Breast epithelium (tissue), 4 donors: ENCODE measurements around the gene DNAH8. TPM values are rescaled to one million over a fixed set of nuclear protein-coding genes. Genes with fewer than 3 reads are reported as not detected.

ENCODE experiments used
- DNase-seq, 2 donors: peaks; one replicate each; pipeline ENCODE4 v3.0.0-alpha.2; 2019; ENCODE audit warnings: low spot score in 2 of 2
- H3K27ac ChIP-seq, 2 donors: fragments of 200-600 bp; sonication (generic) in 1 of 2; one replicate each; pipeline ENCODE4 v1.5.1; 2016 to 2019; ENCODE audit warnings: mild to moderate bottlenecking in 1 of 2
- H3K27me3 ChIP-seq, 2 donors: fragments of 200-600 bp; sonication (generic) in 1 of 2; one replicate each; pipeline versions ENCODE4 v1.5.1 to v1.6.0; 2017 to 2019; ENCODE audit warnings: control low read depth in 1 of 2, mild to moderate bottlenecking in 1 of 2
- H3K36me3 ChIP-seq: fragments of 200-600 bp; one replicate; pipeline ENCODE4 v1.5.1; 2019
- H3K4me1 ChIP-seq, 2 donors: fragments of 200-600 bp; sonication (generic); one replicate each; pipeline ENCODE4 v1.5.1; 2016 to 2019; ENCODE audit warnings: control low read depth in 1 of 2
- H3K4me3 ChIP-seq, 3 donors: fragments of 200-600 bp; sonication (generic); 1 replicate in 2 of 3; 2 replicates in 1 of 3; pipeline ENCODE4 v1.5.1; 2016 to 2019; ENCODE audit warnings: mild to moderate bottlenecking in 3 of 3, moderate library complexity in 2 of 3
- H3K9me3 ChIP-seq, 2 donors: fragments of 200-600 bp; sonication (generic) in 1 of 2; one replicate each; pipeline ENCODE4 v1.5.1; 2016 to 2019; ENCODE audit warnings: control low read depth in 1 of 2
- CTCF ChIP-seq, 3 donors: fragments of 450-650 bp; IDR thresholded peaks; one replicate each; pipeline ENCODE4 v1.5.1; 2016 to 2017; ENCODE audit warnings: antibody characterized with exemption in 3 of 3, mild to moderate bottlenecking in 3 of 3, moderate library complexity in 3 of 3
- POLR2A ChIP-seq: fragments of 450-650 bp; IDR thresholded peaks from one replicate; pipeline ENCODE4 v1.6.1; 2016; ENCODE audit warnings: antibody characterized with exemption, mild to moderate bottlenecking, moderate library complexity
- POLR2AphosphoS5 ChIP-seq, 3 donors: sonication (generic); formaldehyde crosslinking; IDR thresholded peaks; one replicate each; pipeline ENCODE4 v1.6.1; 2017; ENCODE audit warnings: antibody characterized with exemption in 3 of 3
- intact Hi-C: fragments of 100-400 bp; cut with DNase I; formaldehyde crosslinking; loops from one replicate; pipeline ENCODE4 v1.15.1; 2023; ENCODE audit warnings: low total_unique reads
- total RNA-seq, 3 donors: library from RNA; depleted of rRNA; stranded (reverse); fragments of >200 nt; gene quantifications; one replicate each; pipeline ENCODE4 v1.1.0, GENCODE V29; 2016

Gene DNAH8
- total RNA-seq, 3 donors from 2014 or later: under 0.01 TPM; not detected in 1

GRCh38 chr6:39053016-39053624, 338.0 kb downstream of the DNAH8 start:
- TF ChIP-seq CTCF (IDR thresholded peaks at IDR 0.05): no peak
- no peak for TF ChIP-seq POLR2A
- no peak for TF ChIP-seq POLR2AphosphoS5 (IDR thresholded peaks at IDR 0.05)
- Histone ChIP-seq H3K36me3 (no peaks in the 10 kb centered on the region), H3K4me3 (no peak overlapping the region), H3K9me3 (no peaks in the 10 kb centered on the region), H3K4me1 (no peaks in the 10 kb centered on the region), H3K27ac (no peak overlapping the region), H3K27me3 (peaks cover 0 to 18% of the 10 kb centered on the region in 2 donors)
- intact Hi-C loops: no loop called here
- DNase-seq: no peak

DNA sequence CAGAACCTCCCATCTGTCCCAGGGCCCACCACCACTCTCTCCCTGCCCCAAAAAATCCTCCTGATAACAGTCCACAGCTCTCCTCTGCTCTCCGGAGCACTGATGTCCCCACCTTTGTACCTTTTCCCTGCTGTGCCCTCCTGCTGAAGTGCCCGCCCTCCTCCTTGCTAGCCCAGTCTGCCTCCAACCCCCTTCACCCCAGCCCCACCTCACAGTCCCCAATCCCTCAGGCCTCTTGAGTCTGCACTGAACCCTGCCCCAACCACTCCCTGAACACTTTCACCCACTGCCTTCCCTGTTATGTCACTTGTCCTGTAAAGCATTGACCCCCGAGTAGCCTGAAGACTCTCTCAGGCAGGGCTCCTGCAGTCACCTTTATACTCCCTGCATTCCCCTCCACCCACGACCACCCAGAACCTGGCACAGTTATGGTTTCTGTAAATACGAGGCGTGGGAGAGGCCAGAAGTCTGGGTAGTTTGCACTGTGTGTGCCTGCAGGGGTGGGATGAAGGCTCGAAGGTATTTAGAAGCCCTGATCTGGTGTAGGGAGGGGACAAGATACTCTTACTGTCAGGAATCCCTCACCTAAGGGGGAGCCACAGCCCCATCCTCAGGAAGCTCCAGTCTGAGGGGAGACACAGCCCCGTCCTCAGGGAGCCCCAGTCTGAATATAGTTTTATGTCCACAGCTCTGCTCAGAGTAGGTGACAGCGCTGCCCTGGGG, 338.9 kb downstream of the DNAH8 start:
- Histone ChIP-seq H3K9me3 (no peaks in the 10 kb centered on the region), H3K4me1 (no peaks in the 10 kb centered on the region), H3K36me3 (no peaks in the 10 kb centered on the region), H3K27ac (no peak overlapping the region), H3K27me3 (peaks cover 0 to 9% of the 10 kb centered on the region in 2 donors), H3K4me3 (no peak overlapping the region)
- DNase-seq: no peak
- TF ChIP-seq CTCF (IDR thresholded peaks at IDR 0.05) (no peak), POLR2AphosphoS5 (IDR thresholded peaks at IDR 0.05) (no peak), POLR2A (no peak)
- intact Hi-C loops: no loop called here

DNA sequence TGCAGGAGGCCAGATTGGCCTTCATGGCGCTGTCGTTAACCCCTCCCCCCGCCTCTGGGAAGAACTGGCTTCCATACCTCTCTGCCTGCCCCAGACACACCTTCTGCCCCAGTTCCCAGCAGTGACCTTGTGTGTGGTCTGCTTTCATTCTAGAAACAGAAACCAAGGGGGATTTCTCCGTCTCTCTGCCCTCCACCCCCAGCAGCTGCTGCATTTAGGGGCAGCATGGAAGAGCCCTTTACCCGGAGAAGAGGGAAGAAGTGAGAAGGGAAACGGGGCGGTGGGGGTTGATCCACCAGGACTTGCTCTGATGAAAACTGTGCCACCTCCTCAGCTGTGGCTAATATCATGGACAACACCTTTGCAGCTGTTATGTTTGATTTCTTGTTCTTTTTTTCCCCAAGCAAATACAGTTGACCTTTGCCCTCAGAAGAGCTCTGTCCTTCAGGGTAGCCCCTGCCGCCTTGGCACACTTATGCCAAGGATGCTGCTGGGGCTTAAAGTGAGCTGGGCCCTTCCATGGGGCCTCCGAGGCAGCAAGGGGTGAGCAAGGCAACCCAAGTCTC, 339.5 kb downstream of the DNAH8 start:
- Histone ChIP-seq H3K36me3 (no peaks in the 10 kb centered on the region), H3K4me3 (no peak overlapping the region), H3K27ac (no peak overlapping the region), H3K9me3 (no peaks in the 10 kb centered on the region), H3K4me1 (no peaks in the 10 kb centered on the region), H3K27me3 (peaks cover 0 to 2% of the 10 kb centered on the region in 2 donors)
- no peak for DNase-seq
- TF ChIP-seq POLR2A: no peak
- intact Hi-C loops: no loop called here

GRCh38 chr6:39055661-39056060, 340.6 kb downstream of the DNAH8 start:
- Histone ChIP-seq H3K27me3 (no peaks in the 10 kb centered on the region), H3K4me3 (no peak overlapping the region), H3K27ac (no peak overlapping the region), H3K36me3 (no peaks in the 10 kb centered on the region), H3K9me3 (no peaks in the 10 kb centered on the region), H3K4me1 (no peaks in the 10 kb centered on the region)
- no peak for DNase-seq
- TF ChIP-seq POLR2AphosphoS5 (IDR thresholded peaks at IDR 0.05): no peak
- no peak for TF ChIP-seq CTCF (IDR thresholded peaks at IDR 0.05)
- TF ChIP-seq POLR2A: no peak
- intact Hi-C loops: no loop called here

GRCh38 chr6:39056191-39056590, 341.1 kb downstream of the DNAH8 start:
- no peak overlapping the region for H3K4me3 ChIP-seq
- H3K27me3 ChIP-seq: peaks cover 0 to under 1% of the 10 kb centered on the region in 2 donors
- H3K36me3 ChIP-seq: no peaks in the 10 kb centered on the region
- H3K9me3 ChIP-seq: no peaks in the 10 kb centered on the region
- intact Hi-C loops: no loop called here
- no peaks in the 10 kb centered on the region for H3K4me1 ChIP-seq
- no peak for DNase-seq
- no peak overlapping the region for H3K27ac ChIP-seq
- no peak for TF ChIP-seq POLR2AphosphoS5 (IDR thresholded peaks at IDR 0.05)
- no peak for TF ChIP-seq POLR2A
- TF ChIP-seq CTCF (IDR thresholded peaks at IDR 0.05): no peak
